Right cardiac atrium (tissue), 5 donors: ENCODE measurements around the gene UBAC2. TPM values are rescaled to one million over a fixed set of nuclear protein-coding genes. Genes with fewer than 3 reads are reported as not detected.

Experiments
- ATAC-seq, 2 donors: fragments of 200-7000 bp; cut with Tn5 transposase; one replicate each; pipeline versions ENCODE4 v1.8.0 to v1.9.1; 2020; ENCODE audit warnings: moderate library complexity in 2 of 2, mild to moderate bottlenecking in 1 of 2
- DNase-seq, 3 donors: peaks; one replicate each; pipeline ENCODE4 v3.0.0-alpha.2; 2020
- H3K27ac ChIP-seq: one replicate; pipeline ENCODE4 v1.5.1; 2013; ENCODE audit warnings: mild to moderate bottlenecking, low read length, control low read depth, moderate library complexity
- H3K27me3 ChIP-seq: one replicate; pipeline ENCODE4 v1.6.1; 2013; ENCODE audit not compliant: control insufficient read depth, insufficient read depth
- H3K4me1 ChIP-seq: one replicate; pipeline ENCODE4 v1.6.1; 2013; ENCODE audit warnings: low read length; ENCODE audit not compliant: control insufficient read depth, insufficient read depth
- H3K4me3 ChIP-seq: one replicate; pipeline ENCODE4 v1.5.1; 2013; ENCODE audit warnings: low read length, control low read depth
- H3K9me3 ChIP-seq: one replicate; pipeline ENCODE4 v1.6.1; 2013; ENCODE audit warnings: low read length; ENCODE audit not compliant: control insufficient read depth
- WGBS: extraction: QIAGEN DNeasy Blood & Tissue Kit; methylation state at CpG from one replicate; pipeline ENCODE4 v1.1.7; 2013; 5-methylcytosine and 5-hydroxymethylcytosine counted together
- intact Hi-C, 4 donors: fragments of 100-400 bp; cut with DNase I; formaldehyde crosslinking; loops; one replicate each; pipeline versions ENCODE4 v1.11.0 to v1.14.0; 2022 to 2023
- polyA plus RNA-seq: library from polyadenylated mRNA; stranded (reverse); fragments of 200-250 nt; gene quantifications from one replicate; pipeline ENCODE4 v1.2.3, GENCODE V29; 2013
- total RNA-seq, 4 donors: library from RNA; stranded (reverse); fragmentation: NEBNext Ultra II Directional; extraction: Animal tissue kit (Norgen Biotek cat#: 25700); gene quantifications; one replicate each; pipeline ENCODE4 v1.2.1, GENCODE V29; 2021
- donor health status: healthy with polysubstance abuse.
- donor health status: DM: no; HTN: yes; CAD: no.
- donor health status: DM: no; HTN: no; CAD: no.
- donor health status: DM: no; HTN: yes; CAD: no; lungs with severe emphysema.
- donor health status: DM: yes; HTN: yes; CAD: no.

The UBAC2 gene
- total and polyA plus RNA-seq, 5 donors, result 41.7 to 52.2 (median 47.6) TPM

DNA sequence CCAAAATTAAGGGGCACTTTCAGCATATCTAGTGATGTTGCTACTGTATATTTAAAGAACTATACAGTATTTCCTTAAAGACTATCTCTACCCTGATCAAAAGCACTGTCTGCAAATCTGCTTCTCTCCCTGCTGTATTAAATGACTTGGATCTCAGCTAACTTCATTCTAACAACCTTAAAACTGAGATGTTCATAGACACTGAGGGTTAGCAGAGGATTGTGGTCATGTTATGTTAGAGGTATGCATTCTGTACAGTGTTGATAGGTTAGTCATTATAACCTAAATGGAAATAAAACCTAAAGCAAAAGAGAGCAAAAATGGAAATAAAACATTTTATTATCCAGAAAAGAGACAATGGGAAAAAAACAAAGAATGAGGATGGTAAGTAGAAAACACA lies 96.7 kb downstream of the UBAC2 start:
- no peak overlapping the region for H3K27ac ChIP-seq
- H3K4me3 ChIP-seq, result no peak overlapping the region
- no peaks in the 10 kb centered on the region for H3K9me3 ChIP-seq
- H3K4me1 ChIP-seq, result peaks cover 7% of the 10 kb centered on the region
- intact Hi-C loops, result no loop called here
- no peaks in the 10 kb centered on the region for H3K27me3 ChIP-seq
- no peak for DNase-seq
- ATAC-seq, result no peak

DNA sequence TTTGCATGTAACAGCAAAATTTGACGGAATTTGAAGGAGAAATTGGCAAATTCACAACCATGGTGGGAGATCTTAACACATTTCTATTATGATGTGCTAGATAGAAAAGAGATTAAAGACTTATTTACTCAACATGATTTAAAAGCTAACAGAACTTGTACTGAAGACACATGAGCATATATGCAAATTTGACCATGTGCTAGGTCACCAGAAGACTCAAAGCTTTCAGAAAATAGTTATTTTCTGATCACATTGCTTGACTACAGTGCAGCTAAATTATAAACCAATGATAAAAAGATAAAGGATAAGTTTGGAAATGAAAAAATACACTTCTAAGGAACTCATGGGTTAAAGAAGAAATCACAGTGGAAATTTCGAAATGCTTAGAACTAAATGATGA lies 97.4 kb downstream of the UBAC2 start:
- H3K4me3 ChIP-seq, result no peak overlapping the region
- H3K27me3 ChIP-seq, result no peaks in the 10 kb centered on the region
- DNase-seq (no peak), ATAC-seq (no peak)
- WGBS, result 88% methylated on average over 2 of the region's 2 CpGs
- H3K9me3 ChIP-seq, result no peaks in the 10 kb centered on the region
- intact Hi-C loops, result no loop called here
- H3K4me1 ChIP-seq, result peaks cover 9% of the 10 kb centered on the region
- no peak overlapping the region for H3K27ac ChIP-seq

DNA sequence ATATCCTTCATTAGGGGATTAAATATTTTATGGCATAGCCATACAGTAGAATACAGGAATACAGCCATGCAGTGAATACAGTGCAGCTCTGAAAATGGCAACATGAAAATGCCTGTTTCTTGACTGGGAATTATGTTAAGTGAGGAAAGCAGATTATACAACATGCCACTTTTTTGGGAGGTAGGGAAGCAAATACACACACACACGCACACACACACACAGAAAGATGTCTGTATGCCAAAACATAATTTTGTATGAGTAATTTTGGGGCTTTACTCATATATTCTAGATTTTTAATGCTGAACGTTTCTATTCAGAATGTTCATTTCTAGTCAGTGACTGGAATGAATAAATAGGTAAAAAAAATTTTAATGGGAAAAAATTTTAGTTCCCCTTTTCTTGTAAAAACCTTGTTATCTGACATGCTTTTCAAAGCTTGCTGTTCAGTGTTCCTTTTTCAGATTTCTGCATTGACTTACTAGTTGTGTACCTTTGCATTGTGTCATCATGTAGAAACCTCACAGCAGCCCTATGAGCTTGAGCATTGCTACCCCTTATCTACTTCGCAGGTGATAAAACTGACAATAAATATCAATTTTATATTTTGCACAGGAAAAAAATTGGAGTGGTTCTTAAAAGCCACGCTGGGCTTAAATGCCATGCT lies 98.7 kb downstream of the UBAC2 start:
- Histone ChIP-seq H3K27me3 (no peaks in the 10 kb centered on the region), H3K27ac (no peak overlapping the region), H3K4me1 (peaks cover 9% of the 10 kb centered on the region), H3K4me3 (no peak overlapping the region), H3K9me3 (no peaks in the 10 kb centered on the region)
- ATAC-seq (no peak), DNase-seq (no peak)
- 87% methylated on average over 4 of the region's 4 CpGs for WGBS
- intact Hi-C loops, result no loop called here

DNA sequence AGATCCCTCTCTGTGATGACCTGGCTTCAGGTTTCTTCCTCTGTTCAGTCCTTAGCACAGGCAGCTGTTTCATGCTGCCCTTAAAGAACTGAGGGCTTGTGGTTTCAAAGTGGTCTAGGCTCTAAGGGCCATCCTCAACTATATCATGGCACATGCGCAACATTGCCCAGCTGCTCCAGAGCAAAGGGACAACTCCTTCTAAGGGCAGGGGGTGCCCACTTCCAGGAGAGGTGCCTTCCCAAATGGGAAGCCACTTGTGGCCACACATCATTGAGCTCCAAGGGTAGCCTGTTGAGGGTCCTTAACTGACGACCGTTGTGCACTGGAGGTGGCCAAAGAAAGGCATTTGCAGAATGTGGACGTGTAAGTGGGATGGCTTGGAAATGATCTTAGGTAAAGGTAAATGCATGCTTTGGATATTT lies 99.3 kb downstream of the UBAC2 start:
- ATAC-seq (no peak), DNase-seq (no peak)
- no peak overlapping the region for H3K27ac ChIP-seq
- H3K9me3 ChIP-seq, result no peaks in the 10 kb centered on the region
- H3K27me3 ChIP-seq, result no peaks in the 10 kb centered on the region
- 76% methylated on average over 4 of the region's 4 CpGs for WGBS
- H3K4me3 ChIP-seq, result no peak overlapping the region
- peaks cover 9% of the 10 kb centered on the region for H3K4me1 ChIP-seq
- intact Hi-C loops, result no loop called here

DNA sequence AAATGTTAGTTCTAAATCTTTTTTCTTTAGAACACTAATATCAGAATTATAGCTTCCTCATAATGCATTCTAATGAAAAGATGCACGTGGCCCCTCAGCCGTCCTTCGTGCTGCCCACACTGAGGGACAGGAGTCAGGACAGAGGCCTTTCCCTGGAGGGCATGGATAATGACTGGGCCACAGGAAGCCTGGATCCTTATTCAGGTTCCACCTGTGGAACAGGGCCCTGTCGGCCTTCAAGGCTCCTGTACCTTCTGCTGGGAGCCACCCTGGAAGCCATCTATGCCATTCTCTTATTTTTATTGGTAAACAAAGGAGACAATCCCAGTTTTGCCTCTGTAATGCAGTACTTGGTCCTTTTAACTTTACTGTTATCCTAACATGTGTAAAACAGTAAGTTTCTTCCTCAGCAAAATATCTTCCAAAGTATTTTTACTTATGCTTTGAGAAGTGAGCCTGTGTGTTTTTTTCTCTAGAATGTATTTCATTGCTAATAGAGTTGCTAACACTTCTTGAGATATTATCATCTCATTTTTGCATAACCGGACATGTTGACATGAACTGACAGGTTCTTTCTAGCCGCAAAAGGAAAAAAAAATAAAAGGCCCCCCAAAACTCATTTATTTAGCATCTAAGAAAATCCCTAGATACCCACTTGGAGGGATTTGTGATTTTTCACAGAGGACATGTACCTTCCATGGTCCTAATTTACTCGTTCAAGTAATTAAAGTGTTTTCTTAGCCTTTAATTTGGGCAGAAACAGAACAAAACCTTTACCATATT lies 100.6 kb downstream of the UBAC2 start:
- Histone ChIP-seq H3K27ac (no peak overlapping the region), H3K4me3 (no peak overlapping the region), H3K4me1 (peaks cover 8% of the 10 kb centered on the region), H3K9me3 (no peaks in the 10 kb centered on the region), H3K27me3 (no peaks in the 10 kb centered on the region)
- intact Hi-C loops, result no loop called here
- DNase-seq (no peak), ATAC-seq (no peak)
- WGBS, result 87% methylated on average over 7 of the region's 7 CpGs

DNA sequence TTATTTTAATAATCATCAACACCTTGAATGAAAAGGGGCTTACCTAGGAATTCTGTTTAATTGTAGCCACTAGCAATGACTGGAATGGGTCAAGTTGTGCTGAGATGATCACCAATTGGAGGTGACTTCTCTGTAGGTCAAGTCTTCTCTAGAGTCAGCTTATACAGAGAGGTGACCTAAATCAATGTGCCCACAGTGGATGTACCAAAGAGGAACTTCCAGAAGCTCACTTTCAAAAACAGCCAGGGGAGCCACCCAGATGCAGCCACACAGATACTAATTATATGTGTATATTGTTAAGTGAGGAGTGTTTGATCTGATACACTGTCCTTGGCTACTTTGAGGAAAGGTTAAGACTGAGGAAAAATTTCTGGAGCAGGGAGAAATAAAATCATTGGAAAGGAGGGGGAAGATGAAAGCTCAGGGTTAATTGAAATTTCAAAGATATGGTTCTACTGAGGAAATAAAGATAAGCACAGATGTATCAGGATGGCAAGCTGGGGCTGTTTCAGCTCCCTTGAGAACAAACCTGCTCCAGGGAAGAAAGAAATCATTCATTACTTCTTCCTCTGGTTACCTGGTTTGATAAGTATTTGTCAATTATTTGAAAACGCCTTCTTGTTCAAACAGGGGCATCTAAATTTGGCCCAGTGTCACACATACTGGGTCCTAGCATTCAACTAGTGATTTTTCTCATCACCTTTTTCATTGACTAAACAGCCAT lies 101.4 kb downstream of the UBAC2 start:
- ATAC-seq, result no peak
- Histone ChIP-seq H3K4me1 (peaks cover 8% of the 10 kb centered on the region), H3K4me3 (no peak overlapping the region), H3K27ac (no peak overlapping the region), H3K9me3 (no peaks in the 10 kb centered on the region), H3K27me3 (no peaks in the 10 kb centered on the region)
- WGBS, result 92% methylated on average over 1 of the region's 1 CpG
- intact Hi-C loops, result no loop called here
- DNase-seq, result no peak

DNA sequence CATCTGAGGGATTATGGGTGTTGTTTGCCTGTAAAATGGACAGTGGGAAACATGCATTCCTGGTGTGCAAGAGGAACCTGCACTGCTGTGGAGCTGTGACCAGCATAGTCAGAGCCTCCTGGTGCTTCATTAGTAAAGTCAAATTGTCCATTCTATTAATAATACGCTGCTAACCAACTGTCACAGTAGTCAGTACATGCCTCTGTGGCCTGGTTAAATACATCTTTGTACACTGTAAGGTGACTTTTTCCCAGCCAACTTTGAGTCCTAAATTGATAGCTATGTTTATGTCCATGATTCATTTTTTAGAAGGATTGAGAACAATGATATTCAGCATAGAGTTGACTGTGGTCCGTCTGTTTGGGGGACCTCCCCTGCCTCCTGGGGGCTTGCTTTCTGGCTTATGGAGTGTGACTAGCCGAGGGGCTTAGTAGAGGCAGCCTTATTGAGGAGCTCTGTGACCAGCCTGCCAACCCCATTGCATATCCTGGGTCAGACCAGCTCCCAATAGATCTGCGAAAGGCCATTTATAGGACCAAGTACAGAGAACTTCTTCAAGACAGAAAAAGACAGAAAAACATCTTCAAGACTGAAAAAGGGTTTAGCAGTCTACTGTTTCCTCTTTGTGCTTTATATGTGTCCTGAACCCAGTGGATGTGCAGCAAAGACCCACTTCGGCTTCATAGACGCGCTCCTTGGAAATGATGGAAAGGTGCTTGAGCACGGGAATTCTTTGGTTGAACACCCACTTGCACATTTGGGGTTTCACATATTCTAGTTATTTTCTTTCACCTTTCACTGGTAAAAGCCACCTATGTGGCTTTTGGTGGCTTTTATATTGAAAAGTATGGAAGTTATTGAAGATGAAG lies 102.2 kb downstream of the UBAC2 start:
- DNase-seq (no peak), ATAC-seq (no peak)
- no peaks in the 10 kb centered on the region for H3K9me3 ChIP-seq
- intact Hi-C loops, result no loop called here
- H3K4me3 ChIP-seq, result no peak overlapping the region
- no peaks in the 10 kb centered on the region for H3K27me3 ChIP-seq
- peak overlapping the region; percentile 62 for H3K27ac ChIP-seq
- peaks cover 10% of the 10 kb centered on the region for H3K4me1 ChIP-seq
- 91% methylated on average over 8 of the region's 8 CpGs for WGBS

DNA sequence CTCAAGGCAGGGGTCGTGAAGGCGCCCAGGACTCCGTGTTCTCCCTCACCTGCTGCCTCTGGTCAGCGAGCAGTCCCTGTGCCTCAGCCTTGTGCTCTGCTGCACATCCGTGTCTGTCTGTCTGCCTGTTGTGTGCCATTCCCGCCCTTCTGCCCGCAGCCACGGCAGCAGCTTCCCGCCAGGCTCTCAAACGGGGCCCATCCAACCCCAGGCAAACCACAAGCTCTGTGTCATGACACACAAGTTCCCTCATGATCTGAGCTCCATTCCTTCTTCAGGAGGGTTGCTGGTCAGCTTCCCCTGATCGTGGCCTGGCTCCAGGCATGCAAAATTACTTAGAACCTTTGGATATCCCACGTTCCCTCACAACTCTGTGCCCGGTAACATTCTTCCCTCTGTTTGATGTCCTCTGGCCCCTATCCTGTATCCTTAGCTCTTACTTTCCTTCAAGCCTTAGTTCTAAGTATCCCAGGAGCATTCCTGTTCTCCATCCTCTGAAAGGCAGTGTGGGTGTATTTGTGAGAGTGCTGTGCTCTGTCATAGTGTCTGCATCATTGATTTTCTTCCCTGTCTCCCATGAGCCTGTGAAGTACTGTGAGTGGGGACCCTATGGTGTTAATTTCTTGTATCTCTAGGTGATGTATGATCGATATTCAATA lies 103.3 kb downstream of the UBAC2 start:
- intact Hi-C loops, result no loop called here
- DNase-seq, result peak in 2 of 3 donors; percentile 64 to 67
- WGBS, result 79% methylated on average over 14 of the region's 14 CpGs
- Histone ChIP-seq H3K4me3 (no peak overlapping the region), H3K27ac (no peak overlapping the region), H3K9me3 (no peaks in the 10 kb centered on the region), H3K4me1 (peaks cover 13% of the 10 kb centered on the region), H3K27me3 (no peaks in the 10 kb centered on the region)
- peak in 1 of 2 donors; percentile 35 for ATAC-seq

DNA sequence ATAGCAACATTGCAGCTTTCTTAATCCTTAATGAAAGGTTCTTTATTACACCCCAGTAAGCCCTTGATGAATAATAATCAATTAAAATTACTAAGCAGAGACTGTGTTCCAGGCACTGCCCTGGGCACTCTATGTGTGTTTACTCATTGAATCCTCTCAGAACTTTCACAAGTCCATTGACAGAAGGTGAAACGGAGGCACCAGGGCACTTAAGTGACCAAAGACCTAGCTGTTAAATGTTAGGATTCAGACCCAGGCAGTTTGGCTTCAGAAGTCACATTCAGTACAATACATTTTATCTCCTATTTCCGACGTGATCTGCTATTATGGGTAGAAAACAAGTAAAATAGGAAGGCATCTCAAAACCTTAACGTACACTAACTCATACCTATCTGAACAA lies 103.9 kb downstream of the UBAC2 start:
- intact Hi-C loops, result no loop called here
- Histone ChIP-seq H3K4me3 (no peak overlapping the region), H3K4me1 (peaks cover 13% of the 10 kb centered on the region), H3K27me3 (no peaks in the 10 kb centered on the region), H3K9me3 (no peaks in the 10 kb centered on the region), H3K27ac (no peak overlapping the region)
- DNase-seq (no peak), ATAC-seq (no peak)
- WGBS, result 68% methylated on average over 4 of the region's 4 CpGs

DNA sequence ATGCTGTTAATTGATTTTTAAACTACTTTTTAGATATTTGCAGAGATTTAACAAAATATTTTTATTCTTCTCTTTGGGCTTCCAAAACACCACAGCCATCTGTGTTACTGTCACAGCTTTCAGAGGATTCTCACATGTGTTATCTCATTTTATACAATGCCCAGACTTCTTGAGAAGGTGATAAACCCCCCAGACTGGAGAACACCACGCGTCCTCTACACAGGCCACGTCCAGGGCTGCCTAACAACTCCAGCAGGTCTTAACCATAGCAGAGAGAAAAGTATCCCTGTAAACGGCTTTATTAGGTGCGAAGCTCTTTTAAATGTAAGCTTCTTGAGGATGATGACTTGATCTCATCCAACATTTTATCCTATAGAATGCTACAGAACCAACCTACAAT lies 104.5 kb downstream of the UBAC2 start:
- H3K27ac ChIP-seq, result no peak overlapping the region
- WGBS, result 69% methylated on average over 5 of the region's 5 CpGs

More for the DNA sequence above, 104.5 kb downstream of the UBAC2 start:
- ATAC-seq (peak in 1 of 2 donors; percentile 36), DNase-seq (no peak)
- no peaks in the 10 kb centered on the region for H3K9me3 ChIP-seq
- intact Hi-C loops, result no loop called here
- H3K4me3 ChIP-seq, result no peak overlapping the region
- H3K4me1 ChIP-seq, result peaks cover 9% of the 10 kb centered on the region
- H3K27me3 ChIP-seq, result no peaks in the 10 kb centered on the region
